ENCODE results near the gene MYL4.

MYL4 gene

GRCh38 chr17:47232465-47232864, 23.3 kb downstream of the MYL4 start:
- Histone ChIP-seq H3K9me3 (ENCODE audit: control insufficient read depth, insufficient read depth, low read length) (no peaks in the 10 kb centered on the region), H3K9ac (ENCODE audit: low read depth, low read length) (no peak overlapping the region), H3K36me3 (ENCODE audit: insufficient read depth, low read length) (no peaks in the 10 kb centered on the region), H3K4me1 (ENCODE audit: insufficient read depth, low read length) (no peaks in the 10 kb centered on the region; the same call in 1 of the 2 replicates)

GRCh38 chr17:47235506-47235905, 26.4 kb downstream of the MYL4 start:
- Histone ChIP-seq H3K9me3 (ENCODE audit: control insufficient read depth, insufficient read depth, low read length) (no peaks in the 10 kb centered on the region), H3K36me3 (ENCODE audit: insufficient read depth, low read length) (no peaks in the 10 kb centered on the region), H3K9ac (ENCODE audit: low read depth, low read length) (no peak overlapping the region), H3K4me1 (ENCODE audit: insufficient read depth, low read length) (peaks cover 3% of the 10 kb centered on the region; the same call in 1 of the 2 replicates)

GRCh38 chr17:47235923-47236322, 26.8 kb downstream of the MYL4 start:
- Histone ChIP-seq H3K36me3 (ENCODE audit: insufficient read depth, low read length) (no peaks in the 10 kb centered on the region), H3K9me3 (ENCODE audit: control insufficient read depth, insufficient read depth, low read length) (no peaks in the 10 kb centered on the region), H3K9ac (ENCODE audit: low read depth, low read length) (no peak overlapping the region), H3K4me1 (ENCODE audit: insufficient read depth, low read length) (peaks cover 4% of the 10 kb centered on the region; the same call in 1 of the 2 replicates)

- Histone ChIP-seq H3K4me1 (ENCODE audit: insufficient read depth, low read length) (peaks cover 4% of the 10 kb centered on the region; the same call in 1 of the 2 replicates), H3K9ac (ENCODE audit: low read depth, low read length) (no peak overlapping the region), H3K9me3 (ENCODE audit: control insufficient read depth, insufficient read depth, low read length) (no peaks in the 10 kb centered on the region), H3K36me3 (ENCODE audit: insufficient read depth, low read length) (no peaks in the 10 kb centered on the region)
Measured at GRCh38 chr17:47237841-47238240, 28.7 kb downstream of the MYL4 start.

GRCh38 chr17:47238321-47239010, 29.3 kb downstream of the MYL4 start:
- peaks cover 4% of the 10 kb centered on the region; the same call in 1 of the 2 replicates for H3K4me1 ChIP-seq (ENCODE audit: insufficient read depth, low read length)

GRCh38 chr17:47239619-47239966, 30.4 kb downstream of the MYL4 start:
- no peak overlapping the region for H3K9ac ChIP-seq (ENCODE audit: low read depth, low read length)

More at GRCh38 chr17:47238321-47239010, 29.3 kb downstream of the MYL4 start:
- no peaks in the 10 kb centered on the region for H3K9me3 ChIP-seq (ENCODE audit: control insufficient read depth, insufficient read depth, low read length)
- no peaks in the 10 kb centered on the region for H3K36me3 ChIP-seq (ENCODE audit: insufficient read depth, low read length)
- H3K9ac ChIP-seq (ENCODE audit: low read depth, low read length): no peak overlapping the region

GRCh38 chr17:47239967-47240651, 31.0 kb downstream of the MYL4 start:
- Histone ChIP-seq H3K9me3 (ENCODE audit: control insufficient read depth, insufficient read depth, low read length) (no peaks in the 10 kb centered on the region), H3K4me1 (ENCODE audit: insufficient read depth, low read length) (peaks cover 4% of the 10 kb centered on the region; the same call in 1 of the 2 replicates), H3K36me3 (ENCODE audit: insufficient read depth, low read length) (no peaks in the 10 kb centered on the region), H3K9ac (ENCODE audit: low read depth, low read length) (no peak overlapping the region)

More at GRCh38 chr17:47239619-47239966, 30.4 kb downstream of the MYL4 start:
- Histone ChIP-seq H3K9me3 (ENCODE audit: control insufficient read depth, insufficient read depth, low read length) (no peaks in the 10 kb centered on the region), H3K4me1 (ENCODE audit: insufficient read depth, low read length) (peaks cover 4% of the 10 kb centered on the region; the same call in 1 of the 2 replicates), H3K36me3 (ENCODE audit: insufficient read depth, low read length) (no peaks in the 10 kb centered on the region)

GRCh38 chr17:47240806-47241205, 31.7 kb downstream of the MYL4 start:
- Histone ChIP-seq H3K4me1 (ENCODE audit: insufficient read depth, low read length) (peaks cover 4% of the 10 kb centered on the region; the same call in 1 of the 2 replicates), H3K36me3 (ENCODE audit: insufficient read depth, low read length) (no peaks in the 10 kb centered on the region), H3K9ac (ENCODE audit: low read depth, low read length) (no peak overlapping the region), H3K9me3 (ENCODE audit: control insufficient read depth, insufficient read depth, low read length) (no peaks in the 10 kb centered on the region)

GRCh38 chr17:47242648-47243047, 33.5 kb downstream of the MYL4 start:
- Histone ChIP-seq H3K9ac (ENCODE audit: low read depth, low read length) (no peak overlapping the region), H3K36me3 (ENCODE audit: insufficient read depth, low read length) (no peaks in the 10 kb centered on the region), H3K9me3 (ENCODE audit: control insufficient read depth, insufficient read depth, low read length) (no peaks in the 10 kb centered on the region), H3K4me1 (ENCODE audit: insufficient read depth, low read length) (peaks cover 4% of the 10 kb centered on the region; the same call in 1 of the 2 replicates)

- peaks cover 4% of the 10 kb centered on the region; the same call in 1 of the 2 replicates for H3K4me1 ChIP-seq (ENCODE audit: insufficient read depth, low read length)
- no peak overlapping the region for H3K9ac ChIP-seq (ENCODE audit: low read depth, low read length)
- no peaks in the 10 kb centered on the region for H3K9me3 ChIP-seq (ENCODE audit: control insufficient read depth, insufficient read depth, low read length)
- H3K36me3 ChIP-seq (ENCODE audit: insufficient read depth, low read length): no peaks in the 10 kb centered on the region
Measured at GRCh38 chr17:47243737-47244598, 34.8 kb downstream of the MYL4 start.

- no peak overlapping the region for H3K9ac ChIP-seq (ENCODE audit: low read depth, low read length)
- no peaks in the 10 kb centered on the region for H3K9me3 ChIP-seq (ENCODE audit: control insufficient read depth, insufficient read depth, low read length)
- no peaks in the 10 kb centered on the region for H3K36me3 ChIP-seq (ENCODE audit: insufficient read depth, low read length)
- H3K4me1 ChIP-seq (ENCODE audit: insufficient read depth, low read length): peaks cover 4% of the 10 kb centered on the region; the same call in 1 of the 2 replicates
Measured at GRCh38 chr17:47244697-47245096, 35.5 kb downstream of the MYL4 start.

GRCh38 chr17:47246120-47246519, 37.0 kb downstream of the MYL4 start:
- no peaks in the 10 kb centered on the region for H3K9me3 ChIP-seq (ENCODE audit: control insufficient read depth, insufficient read depth, low read length)
- H3K4me1 ChIP-seq (ENCODE audit: insufficient read depth, low read length): no peaks in the 10 kb centered on the region
- no peak overlapping the region for H3K9ac ChIP-seq (ENCODE audit: low read depth, low read length)
- no peaks in the 10 kb centered on the region for H3K36me3 ChIP-seq (ENCODE audit: insufficient read depth, low read length)

- Histone ChIP-seq H3K36me3 (ENCODE audit: insufficient read depth, low read length) (no peaks in the 10 kb centered on the region), H3K9ac (ENCODE audit: low read depth, low read length) (no peak overlapping the region), H3K9me3 (ENCODE audit: control insufficient read depth, insufficient read depth, low read length) (no peaks in the 10 kb centered on the region), H3K4me1 (ENCODE audit: insufficient read depth, low read length) (peaks cover 5% of the 10 kb centered on the region; the same call in 1 of the 2 replicates)
Measured at GRCh38 chr17:47250855-47251254, 41.7 kb downstream of the MYL4 start.

GRCh38 chr17:47251421-47251940, 42.3 kb downstream of the MYL4 start:
- no peaks in the 10 kb centered on the region for H3K36me3 ChIP-seq (ENCODE audit: insufficient read depth, low read length)
- no peak overlapping the region for H3K9ac ChIP-seq (ENCODE audit: low read depth, low read length)
- peaks cover 5% of the 10 kb centered on the region; the same call in 1 of the 2 replicates for H3K4me1 ChIP-seq (ENCODE audit: insufficient read depth, low read length)
- H3K9me3 ChIP-seq (ENCODE audit: control insufficient read depth, insufficient read depth, low read length): no peaks in the 10 kb centered on the region

Measured in ES-I3 (cell line).